Neural cell (in vitro differentiated cells): Measurements from ENCODE around the gene BANP. TPM values are rescaled to one million over a fixed set of nuclear protein-coding genes. Genes with fewer than 3 reads are reported as not detected.

Experiments used
- H2AFZ ChIP-seq: fragments of 200-600, 300-800 bp; sonication (generic), shearing (Covaris generic); 2 replicates; pipeline ENCODE4 v1.6.0; 2014; ENCODE audit warnings: low read depth, mild to moderate bottlenecking, antibody characterized with exemption, low read length, moderate library complexity
- H3F3A ChIP-seq: fragments of 200-600 bp; shearing (Covaris generic); 2 replicates; pipeline ENCODE4 v1.6.1; 2016; ENCODE audit warnings: mild to moderate bottlenecking, moderate library complexity, mixed read lengths, antibody characterized with exemption, low read length; ENCODE audit not compliant: insufficient read depth, poor library complexity, severe bottlenecking
- H3K27ac ChIP-seq: fragments of 200-600, 300-800 bp; sonication (generic), shearing (Covaris generic); 2 replicates; pipeline ENCODE4 v1.5.1; 2014; ENCODE audit warnings: mild to moderate bottlenecking, low read length, moderate library complexity
- H3K27me3 ChIP-seq: fragments of 300-800, 200-600 bp; sonication (generic), shearing (Covaris generic); 2 replicates; pipeline ENCODE4 v1.6.0; 2014; ENCODE audit warnings: mild to moderate bottlenecking, low read depth, low read length, moderate library complexity; ENCODE audit not compliant: insufficient read depth
- H3K36me3 ChIP-seq: fragments of 300-800, 200-600 bp; sonication (generic), shearing (Covaris generic); 2 replicates; pipeline ENCODE4 v1.5.1; 2014; ENCODE audit warnings: mild to moderate bottlenecking, antibody characterized with exemption, low read length, moderate library complexity; ENCODE audit not compliant: insufficient read depth
- H3K4me2 ChIP-seq: fragments of 300-800, 200-600 bp; sonication (generic), shearing (Covaris generic); 2 replicates; pipeline ENCODE4 v1.6.0; 2014; ENCODE audit warnings: mild to moderate bottlenecking, low read length
- H3K4me3 ChIP-seq: fragments of 300-800, 200-600 bp; sonication (generic), shearing (Covaris generic); 2 replicates; pipeline ENCODE4 v1.5.1; 2014; ENCODE audit warnings: mild to moderate bottlenecking, low read length, moderate library complexity
- H3K79me2 ChIP-seq: fragments of 200-600 bp; shearing (Covaris generic); replicated peaks from 2 replicates; pipeline ENCODE4 v1.6.0; 2014; ENCODE audit warnings: mild to moderate bottlenecking, low read length, moderate library complexity; ENCODE audit not compliant: insufficient read depth
- H3K9ac ChIP-seq: fragments of 300-800, 200-600 bp; sonication (generic), shearing (Covaris generic); 2 replicates; pipeline ENCODE4 v1.6.1; 2016; ENCODE audit warnings: mild to moderate bottlenecking, low read length, mixed read lengths
- H3K9me2 ChIP-seq: fragments of 200-600 bp; shearing (Covaris generic); 2 replicates; pipeline ENCODE4 v1.6.1; 2016; ENCODE audit warnings: mild to moderate bottlenecking, low read length, mixed read lengths; ENCODE audit not compliant: insufficient read depth
- H3K9me3 ChIP-seq: fragments of 200-600, 300-800 bp; sonication (generic), shearing (Covaris generic); 2 replicates; pipeline ENCODE4 v1.6.1; 2016; ENCODE audit warnings: mild to moderate bottlenecking, mixed run types, low read length, moderate library complexity, mixed read lengths
- H4K20me1 ChIP-seq: fragments of 200-600 bp; shearing (Covaris generic); 2 replicates; pipeline ENCODE4 v1.6.1; 2016; ENCODE audit warnings: mild to moderate bottlenecking, mixed run types; ENCODE audit not compliant: insufficient read depth
- EP300 ChIP-seq: fragments of 450-650 bp; conservative IDR thresholded peaks from 2 replicates; pipeline ENCODE4 v1.6.1; 2014; ENCODE audit warnings: antibody characterized with exemption, mild to moderate bottlenecking, moderate library complexity; ENCODE audit not compliant: poor library complexity, severe bottlenecking
- EZH2 ChIP-seq: fragments of 200-600, 300-800 bp; shearing (Covaris generic), sonication (generic); IDR thresholded peaks from 2 replicates; pipeline ENCODE4 v1.6.1; 2014; ENCODE audit warnings: antibody characterized with exemption, low read length, borderline replicate concordance, mild to moderate bottlenecking; ENCODE audit not compliant: insufficient read depth, poor library complexity, severe bottlenecking
- MXI1 ChIP-seq: fragments of 450-650 bp; conservative IDR thresholded peaks from 2 replicates; pipeline ENCODE4 v1.6.1; 2014; ENCODE audit warnings: antibody characterized with exemption, mild to moderate bottlenecking; ENCODE audit not compliant: poor library complexity, severe bottlenecking
- POLR2AphosphoS5 ChIP-seq: IDR thresholded peaks from 2 replicates; pipeline ENCODE4 v1.6.1; 2012
- RAD21 ChIP-seq: fragments of 450-650 bp; conservative IDR thresholded peaks from 2 replicates; pipeline ENCODE4 v1.6.1; 2014; ENCODE audit warnings: antibody characterized with exemption, mild to moderate bottlenecking, moderate library complexity
- SMC3 ChIP-seq: fragments of 450-650 bp; conservative IDR thresholded peaks from 2 replicates; pipeline ENCODE4 v1.6.1; 2014; ENCODE audit warnings: antibody characterized with exemption, mild to moderate bottlenecking, moderate library complexity; ENCODE audit not compliant: poor library complexity
- TAF1 ChIP-seq: IDR thresholded peaks from 2 replicates; pipeline ENCODE4 v1.6.1; 2012; ENCODE audit warnings: low read depth
- polyA plus RNA-seq: library from polyadenylated mRNA; depleted of rRNA; stranded (reverse); fragments of >200 nt; gene quantifications from 2 replicates; pipeline ENCODE4 v1.2.3, GENCODE V29; 2014
- TF ChIP-seq, protein P1 (sequence below): IDR thresholded peaks from 2 replicates; pipeline ENCODE4 v1.6.1; 2012; ENCODE audit warnings: borderline replicate concordance
- TF ChIP-seq, protein P2 (sequence below): fragments of 450-650 bp; IDR thresholded peaks from 2 replicates; pipeline ENCODE4 v1.5.1; 2014; ENCODE audit warnings: antibody characterized with exemption, mild to moderate bottlenecking, moderate library complexity; ENCODE audit not compliant: poor library complexity, severe bottlenecking

The BANP gene
- polyA plus RNA-seq, 1 donor from 2014 or later = 20.6 TPM

DNA sequence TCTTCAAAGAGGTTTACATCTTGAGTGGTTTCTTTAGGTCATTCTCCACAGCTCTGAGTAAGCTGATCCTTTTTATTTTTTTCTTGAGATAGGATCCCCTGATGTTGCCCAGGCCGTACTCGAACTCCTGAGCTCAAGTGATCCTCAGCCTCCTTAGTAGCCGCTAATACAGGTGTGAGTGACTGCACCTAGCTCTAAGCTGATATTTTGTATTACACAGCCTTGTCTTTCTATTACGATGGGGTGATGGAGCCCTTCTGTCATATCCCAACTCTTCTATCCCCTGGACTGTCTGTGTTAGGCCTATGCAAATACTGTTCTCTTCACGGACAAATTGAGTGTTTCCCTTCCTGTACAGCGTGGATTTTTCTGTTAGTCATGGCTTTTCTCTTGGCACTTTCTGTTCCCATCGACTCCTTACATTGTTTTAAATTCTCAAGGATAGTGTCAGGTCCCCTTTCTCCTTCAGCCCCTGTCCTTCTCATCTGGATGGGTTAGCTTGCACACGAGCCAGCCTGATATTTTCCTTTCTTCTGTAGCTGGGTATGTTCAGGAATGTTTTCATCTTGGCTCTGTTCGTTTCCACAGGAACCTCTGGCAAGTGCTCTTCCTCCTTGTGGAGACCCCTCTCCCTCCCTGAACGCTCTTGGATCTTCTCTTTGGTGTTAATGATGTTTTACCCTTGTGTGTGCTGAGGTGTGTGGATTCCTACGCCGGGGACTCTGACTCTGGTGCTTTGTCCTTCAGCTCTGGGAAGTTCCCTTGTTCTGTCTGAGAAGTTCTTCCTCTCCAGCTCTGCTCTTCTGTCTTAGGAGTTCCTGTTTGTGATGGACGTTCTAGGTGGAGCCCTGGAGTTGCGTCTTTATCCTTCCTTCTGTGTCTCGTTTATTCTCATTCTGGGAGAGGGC lies 2.3 kb downstream of the BANP start:
- peaks cover 37% of the 10 kb centered on the region for H3K79me2 ChIP-seq
- no peak overlapping the region for H3K9ac ChIP-seq
- H3K4me2 ChIP-seq = no peak overlapping the region
- H3K27ac ChIP-seq = no peak overlapping the region
- no peak overlapping the region for H3K4me3 ChIP-seq
- no peaks in the 10 kb centered on the region for H3K9me3 ChIP-seq
- no peaks in the 10 kb centered on the region for H3F3A ChIP-seq
- no peaks in the 10 kb centered on the region for H3K36me3 ChIP-seq
- H3K9me2 ChIP-seq = no peaks in the 10 kb centered on the region
- H2AFZ ChIP-seq = no peak overlapping the region
- no peaks in the 10 kb centered on the region for H3K27me3 ChIP-seq
- no peaks in the 10 kb centered on the region for H4K20me1 ChIP-seq
- TF ChIP-seq TAF1 (no peak), POLR2AphosphoS5 (no peak), EP300 (no peak), MXI1 (no peak), EZH2 (no peak), RAD21 (no peak), SMC3 (no peak)
- TF ChIP-seq, protein P1, sequence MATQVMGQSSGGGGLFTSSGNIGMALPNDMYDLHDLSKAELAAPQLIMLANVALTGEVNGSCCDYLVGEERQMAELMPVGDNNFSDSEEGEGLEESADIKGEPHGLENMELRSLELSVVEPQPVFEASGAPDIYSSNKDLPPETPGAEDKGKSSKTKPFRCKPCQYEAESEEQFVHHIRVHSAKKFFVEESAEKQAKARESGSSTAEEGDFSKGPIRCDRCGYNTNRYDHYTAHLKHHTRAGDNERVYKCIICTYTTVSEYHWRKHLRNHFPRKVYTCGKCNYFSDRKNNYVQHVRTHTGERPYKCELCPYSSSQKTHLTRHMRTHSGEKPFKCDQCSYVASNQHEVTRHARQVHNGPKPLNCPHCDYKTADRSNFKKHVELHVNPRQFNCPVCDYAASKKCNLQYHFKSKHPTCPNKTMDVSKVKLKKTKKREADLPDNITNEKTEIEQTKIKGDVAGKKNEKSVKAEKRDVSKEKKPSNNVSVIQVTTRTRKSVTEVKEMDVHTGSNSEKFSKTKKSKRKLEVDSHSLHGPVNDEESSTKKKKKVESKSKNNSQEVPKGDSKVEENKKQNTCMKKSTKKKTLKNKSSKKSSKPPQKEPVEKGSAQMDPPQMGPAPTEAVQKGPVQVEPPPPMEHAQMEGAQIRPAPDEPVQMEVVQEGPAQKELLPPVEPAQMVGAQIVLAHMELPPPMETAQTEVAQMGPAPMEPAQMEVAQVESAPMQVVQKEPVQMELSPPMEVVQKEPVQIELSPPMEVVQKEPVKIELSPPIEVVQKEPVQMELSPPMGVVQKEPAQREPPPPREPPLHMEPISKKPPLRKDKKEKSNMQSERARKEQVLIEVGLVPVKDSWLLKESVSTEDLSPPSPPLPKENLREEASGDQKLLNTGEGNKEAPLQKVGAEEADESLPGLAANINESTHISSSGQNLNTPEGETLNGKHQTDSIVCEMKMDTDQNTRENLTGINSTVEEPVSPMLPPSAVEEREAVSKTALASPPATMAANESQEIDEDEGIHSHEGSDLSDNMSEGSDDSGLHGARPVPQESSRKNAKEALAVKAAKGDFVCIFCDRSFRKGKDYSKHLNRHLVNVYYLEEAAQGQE = no peak
- TF ChIP-seq, protein P2, sequence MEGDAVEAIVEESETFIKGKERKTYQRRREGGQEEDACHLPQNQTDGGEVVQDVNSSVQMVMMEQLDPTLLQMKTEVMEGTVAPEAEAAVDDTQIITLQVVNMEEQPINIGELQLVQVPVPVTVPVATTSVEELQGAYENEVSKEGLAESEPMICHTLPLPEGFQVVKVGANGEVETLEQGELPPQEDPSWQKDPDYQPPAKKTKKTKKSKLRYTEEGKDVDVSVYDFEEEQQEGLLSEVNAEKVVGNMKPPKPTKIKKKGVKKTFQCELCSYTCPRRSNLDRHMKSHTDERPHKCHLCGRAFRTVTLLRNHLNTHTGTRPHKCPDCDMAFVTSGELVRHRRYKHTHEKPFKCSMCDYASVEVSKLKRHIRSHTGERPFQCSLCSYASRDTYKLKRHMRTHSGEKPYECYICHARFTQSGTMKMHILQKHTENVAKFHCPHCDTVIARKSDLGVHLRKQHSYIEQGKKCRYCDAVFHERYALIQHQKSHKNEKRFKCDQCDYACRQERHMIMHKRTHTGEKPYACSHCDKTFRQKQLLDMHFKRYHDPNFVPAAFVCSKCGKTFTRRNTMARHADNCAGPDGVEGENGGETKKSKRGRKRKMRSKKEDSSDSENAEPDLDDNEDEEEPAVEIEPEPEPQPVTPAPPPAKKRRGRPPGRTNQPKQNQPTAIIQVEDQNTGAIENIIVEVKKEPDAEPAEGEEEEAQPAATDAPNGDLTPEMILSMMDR = no peak

DNA sequence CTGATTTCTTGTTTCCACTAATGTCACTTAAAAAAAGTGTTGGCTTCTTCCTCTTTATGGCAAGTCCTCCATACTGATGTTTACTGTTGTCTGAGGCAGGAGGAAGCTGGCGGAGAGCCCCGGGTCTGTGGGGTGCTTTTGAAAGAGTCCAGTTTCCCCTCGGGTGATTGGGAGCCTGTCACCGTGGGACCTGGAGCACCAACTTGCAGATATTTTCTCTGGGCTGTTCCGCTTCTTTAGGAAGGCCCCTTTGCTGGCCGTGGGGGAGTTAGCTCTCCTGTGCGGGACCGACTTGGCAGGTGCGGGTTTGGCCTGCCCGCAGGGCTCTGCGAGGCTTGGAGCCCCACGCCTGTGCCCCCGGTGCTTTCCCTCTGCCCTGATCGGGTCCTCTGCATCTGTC lies 3.1 kb downstream of the BANP start:
- no peak overlapping the region for H3K9ac ChIP-seq
- no peaks in the 10 kb centered on the region for H3K27me3 ChIP-seq
- no peaks in the 10 kb centered on the region for H4K20me1 ChIP-seq
- H3K9me3 ChIP-seq = no peaks in the 10 kb centered on the region
- H3K27ac ChIP-seq = no peak overlapping the region
- H3K4me3 ChIP-seq = no peak overlapping the region
- H2AFZ ChIP-seq = no peak overlapping the region
- H3K36me3 ChIP-seq = no peaks in the 10 kb centered on the region
- TF ChIP-seq MXI1 = no peak
- TF ChIP-seq POLR2AphosphoS5 = no peak
- no peak for TF ChIP-seq RAD21
- TF ChIP-seq SMC3 = no peak
- H3K79me2 ChIP-seq = peaks cover 42% of the 10 kb centered on the region
- H3K9me2 ChIP-seq = no peaks in the 10 kb centered on the region
- H3K4me2 ChIP-seq = no peak overlapping the region
- H3F3A ChIP-seq = no peaks in the 10 kb centered on the region
